Measurements from ENCODE around the gene PGA4. TPM values are rescaled to one million over a fixed set of nuclear protein-coding genes. Genes with fewer than 3 reads are reported as not detected.

Gene PGA4
- total and polyA plus RNA-seq, 2 donors (not counting 3 experiments of a cell fraction or from before 2014, with no cell fraction given) = 0.15 TPM; not detected in 1

GRCh38 chr11:61183645-61184044 is 38.5 kb upstream of the PGA4 start:
- H3K79me2 ChIP-seq (ENCODE audit: control insufficient read depth, insufficient read depth, low read length) = no peaks in the 10 kb centered on the region
- TF ChIP-seq, protein P1, sequence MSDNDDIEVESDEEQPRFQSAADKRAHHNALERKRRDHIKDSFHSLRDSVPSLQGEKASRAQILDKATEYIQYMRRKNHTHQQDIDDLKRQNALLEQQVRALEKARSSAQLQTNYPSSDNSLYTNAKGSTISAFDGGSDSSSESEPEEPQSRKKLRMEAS (IDR thresholded peaks at IDR 0.05; ENCODE audit: insufficient read depth, insufficient read length) = no peak
- TF ChIP-seq POLR2AphosphoS5 (IDR thresholded peaks at IDR 0.05; ENCODE audit: insufficient read depth, low read depth, low read length) (no peak), POLR2A (IDR thresholded peaks at IDR 0.05; ENCODE audit: low read depth, low read length) (no peak), MYC (IDR thresholded peaks at IDR 0.05; ENCODE audit: low read depth, low read length) (no peak), GATA2 (IDR thresholded peaks at IDR 0.05; ENCODE audit: insufficient read depth, insufficient read length, low read depth, low read length) (no peak), JUN (IDR thresholded peaks at IDR 0.05; ENCODE audit: borderline replicate concordance, insufficient read depth, insufficient read length, low read depth) (no peak), EZH2 (IDR thresholded peaks at IDR 0.05; ENCODE audit: borderline replicate concordance, low read depth, low read length, severe bottlenecking) (no peak), FOS (IDR thresholded peaks at IDR 0.05; ENCODE audit: borderline replicate concordance, insufficient read depth, low read length) (no peak)
- TF ChIP-seq, protein P2, sequence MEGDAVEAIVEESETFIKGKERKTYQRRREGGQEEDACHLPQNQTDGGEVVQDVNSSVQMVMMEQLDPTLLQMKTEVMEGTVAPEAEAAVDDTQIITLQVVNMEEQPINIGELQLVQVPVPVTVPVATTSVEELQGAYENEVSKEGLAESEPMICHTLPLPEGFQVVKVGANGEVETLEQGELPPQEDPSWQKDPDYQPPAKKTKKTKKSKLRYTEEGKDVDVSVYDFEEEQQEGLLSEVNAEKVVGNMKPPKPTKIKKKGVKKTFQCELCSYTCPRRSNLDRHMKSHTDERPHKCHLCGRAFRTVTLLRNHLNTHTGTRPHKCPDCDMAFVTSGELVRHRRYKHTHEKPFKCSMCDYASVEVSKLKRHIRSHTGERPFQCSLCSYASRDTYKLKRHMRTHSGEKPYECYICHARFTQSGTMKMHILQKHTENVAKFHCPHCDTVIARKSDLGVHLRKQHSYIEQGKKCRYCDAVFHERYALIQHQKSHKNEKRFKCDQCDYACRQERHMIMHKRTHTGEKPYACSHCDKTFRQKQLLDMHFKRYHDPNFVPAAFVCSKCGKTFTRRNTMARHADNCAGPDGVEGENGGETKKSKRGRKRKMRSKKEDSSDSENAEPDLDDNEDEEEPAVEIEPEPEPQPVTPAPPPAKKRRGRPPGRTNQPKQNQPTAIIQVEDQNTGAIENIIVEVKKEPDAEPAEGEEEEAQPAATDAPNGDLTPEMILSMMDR (IDR thresholded peaks at IDR 0.05; ENCODE audit: extremely low read depth in 1 of 2, insufficient read depth in 1 of 2, low read depth in 1 of 2, low read length in 2 of 2) = no peak
- no peaks in the 10 kb centered on the region for H3K36me3 ChIP-seq (ENCODE audit: control insufficient read depth in 2 of 2, extremely low read depth in 1 of 2, insufficient read depth in 2 of 2, low read length in 2 of 2)
- H3K9me3 ChIP-seq (replicated peaks; ENCODE audit: control insufficient read depth, insufficient read depth, low read length) = no peaks in the 10 kb centered on the region
- H3K9me1 ChIP-seq (replicated peaks; ENCODE audit: control insufficient read depth, extremely low read depth, insufficient read depth, low read length) = no peaks in the 10 kb centered on the region
- dilution Hi-C loops (cut with MboI; ENCODE audit: extremely low pct_ligation_motif_present, low sequenced_read_pairs) (no loop called here), intact Hi-C loops (cut with micrococcal nuclease) (no loop called here)
- no peak for DNase-seq (ENCODE audit: low read depth, low spot score)
- H3K4me1 ChIP-seq (ENCODE audit: control insufficient read depth, extremely low read depth, insufficient read depth, low read length) = no peaks in the 10 kb centered on the region
- no peaks in the 10 kb centered on the region for H4K20me1 ChIP-seq (replicated peaks; ENCODE audit: control insufficient read depth, extremely low read depth, insufficient read depth, low read length)
- no peak overlapping the region for H3K9ac ChIP-seq (replicated peaks; ENCODE audit: extremely low read depth, insufficient read depth, low read length)
- FAIRE-seq = no peak
- no peak overlapping the region for H2AFZ ChIP-seq (ENCODE audit: low read depth, low read length)
- H3K27me3 ChIP-seq (ENCODE audit: control insufficient read depth in 2 of 2, insufficient read depth in 2 of 2, low read length in 2 of 2) = no peaks in the 10 kb centered on the region
- no peak overlapping the region for H3K4me3 ChIP-seq (replicated peaks in 1 of 3; ENCODE audit: insufficient read depth in 1 of 3, low read depth in 1 of 3, low read length in 3 of 3)
- no peak overlapping the region for H3K27ac ChIP-seq (ENCODE audit: insufficient read depth, low read depth, low read length)
- CTCF ChIA-PET = interaction anchor here (1.0 to 1.3 kb wide), 3 partner anchors 54 to 353 kb away, joined by 3 to 4 read pairs (median 3); no protein-coding TSS in a partner anchor
- no peak overlapping the region for H3K4me2 ChIP-seq (ENCODE audit: insufficient read depth, low read length)
- POLR2A ChIA-PET = no interaction called here
- no TSS peak for BruUV-seq (replicated peaks)

All from endothelial cell of umbilical vein (primary cell).